WTC11 (cell line): ENCODE measurements around the gene NRN1L. TPM values are rescaled to one million over a fixed set of nuclear protein-coding genes. Genes with fewer than 3 reads are reported as not detected.

Source experiments
- ATAC-seq: fragments of 200-7000 bp; cut with Tn5 transposase; 2 replicates; pipeline ENCODE4 v1.10.0; 2021; ENCODE audit warnings: mild to moderate bottlenecking, moderate library complexity
- CTCF ChIA-PET: fragments of 300-600 bp; sonication (Branson Sonifier 250); formaldehyde crosslinking; loops from one replicate; lab custom pipeline; 2021; ENCODE audit warnings: antibody characterized with exemption; lab: Charles Lee
- POLR2A ChIA-PET: fragments of 350-600 bp; sonication (Branson Sonifier 250); formaldehyde crosslinking; loops from one replicate; lab custom pipeline; 2021; ENCODE audit warnings: antibody characterized with exemption; lab: Charles Lee
- DNase-seq: peaks from one replicate; pipeline ENCODE4 v3.0.0; 2021; ENCODE audit warnings: low spot score
- H3K27ac Mint-ChIP-seq: 2 replicates; pipeline ENCODE4 v1.8.0; 2021; ENCODE audit warnings: mixed read lengths
- H3K27me3 Mint-ChIP-seq: 2 replicates; pipeline ENCODE4 v1.8.0; 2021; ENCODE audit warnings: low read depth, mild to moderate bottlenecking, moderate library complexity, mixed read lengths
- H3K36me3 Mint-ChIP-seq: 2 replicates; pipeline ENCODE4 v1.8.0; 2021; ENCODE audit warnings: mixed read lengths
- H3K4me1 Mint-ChIP-seq: 2 replicates; pipeline ENCODE4 v1.8.0; 2022; ENCODE audit warnings: mixed read lengths
- H3K4me3 Mint-ChIP-seq: 2 replicates; pipeline ENCODE4 v1.8.0; 2021; ENCODE audit warnings: mild to moderate bottlenecking, moderate library complexity, mixed read lengths
- H3K9me3 Mint-ChIP-seq: 2 replicates; pipeline ENCODE4 v1.8.0; 2021; ENCODE audit warnings: mixed read lengths
- CREM ChIP-seq: sonication (generic); formaldehyde crosslinking; IDR thresholded peaks from 2 replicates; pipeline ENCODE4 v1.8.1; 2022; ENCODE audit warnings: mild to moderate bottlenecking, missing genetic modification reagents, moderate library complexity
- GRHL2 ChIP-seq: fragments of 250-450 bp; sonication (Bioruptor Pico); IDR thresholded peaks from 2 replicates; pipeline ENCODE4 v1.8.0; 2022; ENCODE audit warnings: mild to moderate bottlenecking, moderate library complexity; ENCODE audit not compliant: insufficient replicate concordance, severe bottlenecking
- IRF2 ChIP-seq: sonication (generic); formaldehyde crosslinking; IDR thresholded peaks from 2 replicates; pipeline ENCODE4 v1.8.0; 2022; ENCODE audit warnings: low read depth, missing genetic modification reagents, borderline replicate concordance
- JUN ChIP-seq: sonication (generic); formaldehyde crosslinking; IDR thresholded peaks from 2 replicates; pipeline ENCODE4 v1.8.0; 2023; ENCODE audit warnings: mild to moderate bottlenecking, missing genetic modification reagents
- KAT7 ChIP-seq: sonication (generic); formaldehyde crosslinking; IDR thresholded peaks from 2 replicates; pipeline ENCODE4 v1.8.1; 2023; ENCODE audit warnings: missing genetic modification reagents, mild to moderate bottlenecking, borderline replicate concordance
- MYBL2 ChIP-seq: sonication (generic); formaldehyde crosslinking; IDR thresholded peaks from 2 replicates; pipeline ENCODE4 v1.8.1; 2023; ENCODE audit warnings: mild to moderate bottlenecking, moderate library complexity, missing genetic modification reagents
- NFATC4 ChIP-seq: fragments of 250-450 bp; sonication (Bioruptor Pico); IDR thresholded peaks from 2 replicates; pipeline ENCODE4 v1.9.0; 2021; ENCODE audit warnings: mild to moderate bottlenecking
- NFYB ChIP-seq: sonication (generic); formaldehyde crosslinking; conservative IDR thresholded peaks from 2 replicates; pipeline ENCODE4 v1.8.0; 2022; ENCODE audit warnings: low read depth, missing genetic modification reagents
- NR2C2 ChIP-seq: sonication (generic); formaldehyde crosslinking; IDR thresholded peaks from 2 replicates; pipeline ENCODE4 v1.8.0; 2022; ENCODE audit warnings: mild to moderate bottlenecking, missing genetic modification reagents
- SMAD3 ChIP-seq: sonication (generic); formaldehyde crosslinking; IDR thresholded peaks from 2 replicates; pipeline ENCODE4 v1.8.0; 2022; ENCODE audit warnings: missing genetic modification reagents, mild to moderate bottlenecking, borderline replicate concordance
- SMAD4 ChIP-seq: sonication (generic); formaldehyde crosslinking; IDR thresholded peaks from 2 replicates; pipeline ENCODE4 v1.8.0; 2022; ENCODE audit warnings: mild to moderate bottlenecking, missing genetic modification reagents
- TEAD1 ChIP-seq: sonication (generic); formaldehyde crosslinking; IDR thresholded peaks from 2 replicates; pipeline ENCODE4 v1.8.0; 2022; ENCODE audit warnings: mild to moderate bottlenecking, missing genetic modification reagents
- TEAD4 ChIP-seq: sonication (generic); formaldehyde crosslinking; IDR thresholded peaks from 2 replicates; pipeline ENCODE4 v1.8.0; 2022; ENCODE audit warnings: mild to moderate bottlenecking, missing genetic modification reagents
- ZNF317 ChIP-seq: sonication (generic); formaldehyde crosslinking; IDR thresholded peaks from 2 replicates; pipeline ENCODE4 v1.8.1; 2023; ENCODE audit warnings: low read depth, mild to moderate bottlenecking, moderate library complexity, missing genetic modification reagents, borderline replicate concordance
- total RNA-seq: library from RNA; stranded (reverse); gene quantifications from 3 replicates; pipeline ENCODE4 v1.2.3, GENCODE V29; 2021
- TF ChIP-seq, protein P1 (sequence below): fragments of 250-450 bp; sonication (Bioruptor Pico); IDR thresholded peaks from 2 replicates; pipeline ENCODE4 v1.9.0; 2021; ENCODE audit warnings: mild to moderate bottlenecking
- TF ChIP-seq, protein P2 (sequence below): sonication (generic); formaldehyde crosslinking; IDR thresholded peaks from 2 replicates; pipeline ENCODE4 v1.8.0; 2022; ENCODE audit warnings: missing genetic modification reagents
- TF ChIP-seq, protein P3 (sequence below): sonication (generic); formaldehyde crosslinking; IDR thresholded peaks from 2 replicates; pipeline ENCODE4 v1.8.1; 2023; ENCODE audit warnings: mild to moderate bottlenecking, moderate library complexity, missing genetic modification reagents
- TF ChIP-seq, protein P4 (sequence below): sonication (generic); formaldehyde crosslinking; IDR thresholded peaks from 2 replicates; pipeline ENCODE4 v1.8.1; 2022; ENCODE audit warnings: low read depth, mild to moderate bottlenecking, moderate library complexity, missing genetic modification reagents, borderline replicate concordance
- TF ChIP-seq, protein P5 (sequence below): sonication (generic); formaldehyde crosslinking; IDR thresholded peaks from 2 replicates; pipeline ENCODE4 v1.8.0; 2022; ENCODE audit warnings: mild to moderate bottlenecking, missing genetic modification reagents
- TF ChIP-seq, protein P6 (sequence below): fragments of 250-450 bp; sonication (Bioruptor Pico); IDR thresholded peaks from 2 replicates; pipeline ENCODE4 v1.8.0; 2021; ENCODE audit warnings: mild to moderate bottlenecking

NRN1L gene
- total RNA-seq, 1 experiment from 2014 or later = 12.4 TPM

DNA sequence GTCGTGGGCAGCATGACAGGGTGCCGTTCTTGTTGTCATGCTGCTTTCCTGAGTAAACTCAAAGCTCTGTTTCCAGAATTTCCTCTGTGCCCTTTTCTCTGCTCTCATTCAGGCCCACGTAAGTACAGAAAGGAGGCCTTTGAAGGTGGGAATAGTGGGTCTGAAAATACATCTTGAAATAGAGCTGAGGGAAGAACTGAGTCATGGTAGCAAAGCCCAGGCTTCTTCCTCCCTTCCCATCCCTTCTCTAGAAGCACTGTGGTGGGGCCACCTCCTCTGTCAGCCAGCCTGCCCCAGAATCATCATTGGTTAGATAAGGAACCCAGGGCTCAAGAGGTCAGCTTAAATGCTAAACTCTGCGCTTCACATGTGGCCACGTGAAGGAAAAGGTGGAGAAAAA, 37.5 kb downstream of the NRN1L start:
- Mint-ChIP-seq H3K9me3 (no peaks in the 10 kb centered on the region), H3K4me3 (no peak overlapping the region), H3K36me3 (no peaks in the 10 kb centered on the region; the same call in 1 of the 2 replicates), H3K27ac (peak overlapping the region; percentile 11), H3K27me3 (no peaks in the 10 kb centered on the region; the same call in 1 of the 2 replicates), H3K4me1 (peaks cover 28% of the 10 kb centered on the region)
- TF ChIP-seq, protein P1, sequence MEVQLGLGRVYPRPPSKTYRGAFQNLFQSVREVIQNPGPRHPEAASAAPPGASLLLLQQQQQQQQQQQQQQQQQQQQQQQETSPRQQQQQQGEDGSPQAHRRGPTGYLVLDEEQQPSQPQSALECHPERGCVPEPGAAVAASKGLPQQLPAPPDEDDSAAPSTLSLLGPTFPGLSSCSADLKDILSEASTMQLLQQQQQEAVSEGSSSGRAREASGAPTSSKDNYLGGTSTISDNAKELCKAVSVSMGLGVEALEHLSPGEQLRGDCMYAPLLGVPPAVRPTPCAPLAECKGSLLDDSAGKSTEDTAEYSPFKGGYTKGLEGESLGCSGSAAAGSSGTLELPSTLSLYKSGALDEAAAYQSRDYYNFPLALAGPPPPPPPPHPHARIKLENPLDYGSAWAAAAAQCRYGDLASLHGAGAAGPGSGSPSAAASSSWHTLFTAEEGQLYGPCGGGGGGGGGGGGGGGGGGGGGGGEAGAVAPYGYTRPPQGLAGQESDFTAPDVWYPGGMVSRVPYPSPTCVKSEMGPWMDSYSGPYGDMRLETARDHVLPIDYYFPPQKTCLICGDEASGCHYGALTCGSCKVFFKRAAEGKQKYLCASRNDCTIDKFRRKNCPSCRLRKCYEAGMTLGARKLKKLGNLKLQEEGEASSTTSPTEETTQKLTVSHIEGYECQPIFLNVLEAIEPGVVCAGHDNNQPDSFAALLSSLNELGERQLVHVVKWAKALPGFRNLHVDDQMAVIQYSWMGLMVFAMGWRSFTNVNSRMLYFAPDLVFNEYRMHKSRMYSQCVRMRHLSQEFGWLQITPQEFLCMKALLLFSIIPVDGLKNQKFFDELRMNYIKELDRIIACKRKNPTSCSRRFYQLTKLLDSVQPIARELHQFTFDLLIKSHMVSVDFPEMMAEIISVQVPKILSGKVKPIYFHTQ = no peak
- no peak for TF ChIP-seq KAT7 (CRISPR knock-in tag)
- TF ChIP-seq GRHL2 (CRISPR knock-in tag) = no peak
- TF ChIP-seq NR2C2 = no peak
- no peak for TF ChIP-seq TEAD1 (CRISPR knock-in tag)
- no peak for TF ChIP-seq SMAD4 (CRISPR knock-in tag)
- TF ChIP-seq, protein P2, sequence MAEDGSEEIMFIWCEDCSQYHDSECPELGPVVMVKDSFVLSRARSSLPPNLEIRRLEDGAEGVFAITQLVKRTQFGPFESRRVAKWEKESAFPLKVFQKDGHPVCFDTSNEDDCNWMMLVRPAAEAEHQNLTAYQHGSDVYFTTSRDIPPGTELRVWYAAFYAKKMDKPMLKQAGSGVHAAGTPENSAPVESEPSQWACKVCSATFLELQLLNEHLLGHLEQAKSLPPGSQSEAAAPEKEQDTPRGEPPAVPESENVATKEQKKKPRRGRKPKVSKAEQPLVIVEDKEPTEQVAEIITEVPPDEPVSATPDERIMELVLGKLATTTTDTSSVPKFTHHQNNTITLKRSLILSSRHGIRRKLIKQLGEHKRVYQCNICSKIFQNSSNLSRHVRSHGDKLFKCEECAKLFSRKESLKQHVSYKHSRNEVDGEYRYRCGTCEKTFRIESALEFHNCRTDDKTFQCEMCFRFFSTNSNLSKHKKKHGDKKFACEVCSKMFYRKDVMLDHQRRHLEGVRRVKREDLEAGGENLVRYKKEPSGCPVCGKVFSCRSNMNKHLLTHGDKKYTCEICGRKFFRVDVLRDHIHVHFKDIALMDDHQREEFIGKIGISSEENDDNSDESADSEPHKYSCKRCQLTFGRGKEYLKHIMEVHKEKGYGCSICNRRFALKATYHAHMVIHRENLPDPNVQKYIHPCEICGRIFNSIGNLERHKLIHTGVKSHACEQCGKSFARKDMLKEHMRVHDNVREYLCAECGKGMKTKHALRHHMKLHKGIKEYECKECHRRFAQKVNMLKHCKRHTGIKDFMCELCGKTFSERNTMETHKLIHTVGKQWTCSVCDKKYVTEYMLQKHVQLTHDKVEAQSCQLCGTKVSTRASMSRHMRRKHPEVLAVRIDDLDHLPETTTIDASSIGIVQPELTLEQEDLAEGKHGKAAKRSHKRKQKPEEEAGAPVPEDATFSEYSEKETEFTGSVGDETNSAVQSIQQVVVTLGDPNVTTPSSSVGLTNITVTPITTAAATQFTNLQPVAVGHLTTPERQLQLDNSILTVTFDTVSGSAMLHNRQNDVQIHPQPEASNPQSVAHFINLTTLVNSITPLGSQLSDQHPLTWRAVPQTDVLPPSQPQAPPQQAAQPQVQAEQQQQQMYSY (CRISPR knock-in tag) = no peak
- TF ChIP-seq CREM (CRISPR knock-in tag) = no peak
- TF ChIP-seq, protein P3, sequence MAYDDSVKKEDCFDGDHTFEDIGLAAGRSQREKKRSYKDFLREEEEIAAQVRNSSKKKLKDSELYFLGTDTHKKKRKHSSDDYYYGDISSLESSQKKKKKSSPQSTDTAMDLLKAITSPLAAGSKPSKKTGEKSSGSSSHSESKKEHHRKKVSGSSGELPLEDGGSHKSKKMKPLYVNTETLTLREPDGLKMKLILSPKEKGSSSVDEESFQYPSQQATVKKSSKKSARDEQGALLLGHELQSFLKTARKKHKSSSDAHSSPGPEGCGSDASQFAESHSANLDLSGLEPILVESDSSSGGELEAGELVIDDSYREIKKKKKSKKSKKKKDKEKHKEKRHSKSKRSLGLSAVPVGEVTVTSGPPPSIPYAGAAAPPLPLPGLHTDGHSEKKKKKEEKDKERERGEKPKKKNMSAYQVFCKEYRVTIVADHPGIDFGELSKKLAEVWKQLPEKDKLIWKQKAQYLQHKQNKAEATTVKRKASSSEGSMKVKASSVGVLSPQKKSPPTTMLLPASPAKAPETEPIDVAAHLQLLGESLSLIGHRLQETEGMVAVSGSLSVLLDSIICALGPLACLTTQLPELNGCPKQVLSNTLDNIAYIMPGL (CRISPR knock-in tag) = no peak
- no peak for TF ChIP-seq IRF2
- no peak for TF ChIP-seq NFYB
- TF ChIP-seq, protein P4, sequence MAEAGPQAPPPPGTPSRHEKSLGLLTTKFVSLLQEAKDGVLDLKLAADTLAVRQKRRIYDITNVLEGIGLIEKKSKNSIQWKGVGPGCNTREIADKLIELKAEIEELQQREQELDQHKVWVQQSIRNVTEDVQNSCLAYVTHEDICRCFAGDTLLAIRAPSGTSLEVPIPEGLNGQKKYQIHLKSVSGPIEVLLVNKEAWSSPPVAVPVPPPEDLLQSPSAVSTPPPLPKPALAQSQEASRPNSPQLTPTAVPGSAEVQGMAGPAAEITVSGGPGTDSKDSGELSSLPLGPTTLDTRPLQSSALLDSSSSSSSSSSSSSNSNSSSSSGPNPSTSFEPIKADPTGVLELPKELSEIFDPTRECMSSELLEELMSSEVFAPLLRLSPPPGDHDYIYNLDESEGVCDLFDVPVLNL (CRISPR knock-in tag) = no peak
- TF ChIP-seq SMAD3 (CRISPR knock-in tag) = no peak
- TF ChIP-seq JUN (CRISPR knock-in tag) = no peak
- TF ChIP-seq MYBL2 (CRISPR knock-in tag) = no peak
- TF ChIP-seq NFATC4 = no peak
- no peak for TF ChIP-seq TEAD4 (CRISPR knock-in tag)
- no peak for DNase-seq
- CTCF ChIA-PET = interaction anchor here (0.7 to 1.8 kb wide), 5 partner anchors 19 to 259 kb away, joined by 3 to 12 read pairs (median 4); no protein-coding TSS in a partner anchor
- POLR2A ChIA-PET = no interaction called here
- ATAC-seq = no peak

DNA sequence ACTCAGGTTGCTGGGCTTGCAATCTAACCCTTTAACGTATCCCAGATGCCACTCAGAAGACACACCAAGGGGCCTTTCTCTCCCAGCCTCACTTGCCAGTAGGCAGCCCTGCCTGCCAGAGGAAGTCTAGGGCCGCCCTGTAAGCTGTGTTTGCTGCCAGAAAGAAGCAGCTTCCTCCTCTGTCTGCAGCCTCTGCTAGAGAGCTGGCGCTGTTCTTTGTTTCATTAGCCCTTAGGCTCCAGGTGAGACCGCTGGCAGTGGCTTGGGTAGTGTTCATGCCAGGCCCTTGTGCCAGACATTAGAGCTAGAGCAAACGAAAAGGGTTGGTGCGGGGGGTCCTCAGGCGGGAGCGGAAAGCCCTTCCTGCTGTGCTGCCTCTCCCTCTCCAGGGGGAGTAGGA, 38.1 kb downstream of the NRN1L start:
- Mint-ChIP-seq H3K9me3 (no peaks in the 10 kb centered on the region), H3K27ac (no peak overlapping the region), H3K4me3 (no peak overlapping the region), H3K36me3 (no peaks in the 10 kb centered on the region; the same call in 1 of the 2 replicates), H3K27me3 (no peaks in the 10 kb centered on the region; the same call in 1 of the 2 replicates), H3K4me1 (peaks cover 23% of the 10 kb centered on the region)
- ATAC-seq (no peak; the same call in 1 of the 2 replicates), DNase-seq (no peak)
- POLR2A ChIA-PET = no interaction called here
- CTCF ChIA-PET = interaction anchor here (0.6 to 1.8 kb wide), 6 partner anchors 13 to 289 kb away, joined by 3 to 12 read pairs (median 4); no protein-coding TSS in a partner anchor
- TF ChIP-seq, protein P2 (CRISPR knock-in tag) = no peak
- TF ChIP-seq, protein P5, sequence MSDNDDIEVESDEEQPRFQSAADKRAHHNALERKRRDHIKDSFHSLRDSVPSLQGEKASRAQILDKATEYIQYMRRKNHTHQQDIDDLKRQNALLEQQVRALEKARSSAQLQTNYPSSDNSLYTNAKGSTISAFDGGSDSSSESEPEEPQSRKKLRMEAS (CRISPR knock-in tag) = no peak
- no peak for TF ChIP-seq ZNF317 (CRISPR knock-in tag)
- TF ChIP-seq, protein P6, sequence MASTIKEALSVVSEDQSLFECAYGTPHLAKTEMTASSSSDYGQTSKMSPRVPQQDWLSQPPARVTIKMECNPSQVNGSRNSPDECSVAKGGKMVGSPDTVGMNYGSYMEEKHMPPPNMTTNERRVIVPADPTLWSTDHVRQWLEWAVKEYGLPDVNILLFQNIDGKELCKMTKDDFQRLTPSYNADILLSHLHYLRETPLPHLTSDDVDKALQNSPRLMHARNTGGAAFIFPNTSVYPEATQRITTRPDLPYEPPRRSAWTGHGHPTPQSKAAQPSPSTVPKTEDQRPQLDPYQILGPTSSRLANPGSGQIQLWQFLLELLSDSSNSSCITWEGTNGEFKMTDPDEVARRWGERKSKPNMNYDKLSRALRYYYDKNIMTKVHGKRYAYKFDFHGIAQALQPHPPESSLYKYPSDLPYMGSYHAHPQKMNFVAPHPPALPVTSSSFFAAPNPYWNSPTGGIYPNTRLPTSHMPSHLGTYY = no peak
